WTC11 (cell line): Measurements from ENCODE around the gene IL16. TPM values are rescaled to one million over a fixed set of nuclear protein-coding genes. Genes with fewer than 3 reads are reported as not detected.

ENCODE experiments used
- ATAC-seq: fragments of 200-7000 bp; cut with Tn5 transposase; 2 replicates; pipeline ENCODE4 v1.10.0; 2021; ENCODE audit warnings: mild to moderate bottlenecking, moderate library complexity
- CTCF ChIA-PET: fragments of 300-600 bp; sonication (Branson Sonifier 250); formaldehyde crosslinking; loops from one replicate; lab custom pipeline; 2021; ENCODE audit warnings: antibody characterized with exemption; lab: Charles Lee
- POLR2A ChIA-PET: fragments of 350-600 bp; sonication (Branson Sonifier 250); formaldehyde crosslinking; loops from one replicate; lab custom pipeline; 2021; ENCODE audit warnings: antibody characterized with exemption; lab: Charles Lee
- DNase-seq: peaks from one replicate; pipeline ENCODE4 v3.0.0; 2021; ENCODE audit warnings: low spot score
- H3K27ac Mint-ChIP-seq: 2 replicates; pipeline ENCODE4 v1.8.0; 2021; ENCODE audit warnings: mixed read lengths
- H3K27me3 Mint-ChIP-seq: 2 replicates; pipeline ENCODE4 v1.8.0; 2021; ENCODE audit warnings: low read depth, mild to moderate bottlenecking, moderate library complexity, mixed read lengths
- H3K36me3 Mint-ChIP-seq: 2 replicates; pipeline ENCODE4 v1.8.0; 2021; ENCODE audit warnings: mixed read lengths
- H3K4me1 Mint-ChIP-seq: 2 replicates; pipeline ENCODE4 v1.8.0; 2022; ENCODE audit warnings: mixed read lengths
- H3K4me3 Mint-ChIP-seq: 2 replicates; pipeline ENCODE4 v1.8.0; 2021; ENCODE audit warnings: mild to moderate bottlenecking, moderate library complexity, mixed read lengths
- H3K9me3 Mint-ChIP-seq: 2 replicates; pipeline ENCODE4 v1.8.0; 2021; ENCODE audit warnings: mixed read lengths
- CREM ChIP-seq: sonication (generic); formaldehyde crosslinking; IDR thresholded peaks from 2 replicates; pipeline ENCODE4 v1.8.1; 2022; ENCODE audit warnings: mild to moderate bottlenecking, missing genetic modification reagents, moderate library complexity
- GRHL2 ChIP-seq: fragments of 250-450 bp; sonication (Bioruptor Pico); IDR thresholded peaks from 2 replicates; pipeline ENCODE4 v1.8.0; 2022; ENCODE audit warnings: mild to moderate bottlenecking, moderate library complexity; ENCODE audit not compliant: insufficient replicate concordance, severe bottlenecking
- HMGA2 ChIP-seq: fragments of 250-450 bp; sonication (Bioruptor Pico); IDR thresholded peaks from 2 replicates; pipeline ENCODE4 v1.4.0; 2021; ENCODE audit warnings: mild to moderate bottlenecking, moderate library complexity
- JAZF1 ChIP-seq: fragments of 250-450 bp; sonication (Bioruptor Pico); IDR thresholded peaks from 2 replicates; pipeline ENCODE4 v1.9.0; 2021; ENCODE audit warnings: moderate library complexity, mild to moderate bottlenecking, inconsistent platforms
- KAT7 ChIP-seq: sonication (generic); formaldehyde crosslinking; IDR thresholded peaks from 2 replicates; pipeline ENCODE4 v1.8.1; 2023; ENCODE audit warnings: missing genetic modification reagents, mild to moderate bottlenecking, borderline replicate concordance
- NFATC4 ChIP-seq: fragments of 250-450 bp; sonication (Bioruptor Pico); IDR thresholded peaks from 2 replicates; pipeline ENCODE4 v1.9.0; 2021; ENCODE audit warnings: mild to moderate bottlenecking
- NFE2L1 ChIP-seq: sonication (generic); formaldehyde crosslinking; IDR thresholded peaks from 2 replicates; pipeline ENCODE4 v1.8.1; 2023; ENCODE audit warnings: missing genetic modification reagents
- OVOL2 ChIP-seq: fragments of 250-450 bp; sonication (Bioruptor Pico); IDR thresholded peaks from 2 replicates; pipeline ENCODE4 v1.9.0; 2021; ENCODE audit warnings: mild to moderate bottlenecking, borderline replicate concordance
- PRRX2 ChIP-seq: fragments of 250-450 bp; sonication (Bioruptor Pico); IDR thresholded peaks from 2 replicates; pipeline ENCODE4 v1.8.0; 2021; ENCODE audit warnings: mild to moderate bottlenecking
- RORB ChIP-seq: fragments of 250-450 bp; sonication (Bioruptor Pico); IDR thresholded peaks from 2 replicates; pipeline ENCODE4 v1.9.0; 2021; ENCODE audit warnings: mild to moderate bottlenecking
- TEAD1 ChIP-seq: sonication (generic); formaldehyde crosslinking; IDR thresholded peaks from 2 replicates; pipeline ENCODE4 v1.8.0; 2022; ENCODE audit warnings: mild to moderate bottlenecking, missing genetic modification reagents
- ZNF317 ChIP-seq: sonication (generic); formaldehyde crosslinking; IDR thresholded peaks from 2 replicates; pipeline ENCODE4 v1.8.1; 2023; ENCODE audit warnings: low read depth, mild to moderate bottlenecking, moderate library complexity, missing genetic modification reagents, borderline replicate concordance
- total RNA-seq: library from RNA; stranded (reverse); gene quantifications from 3 replicates; pipeline ENCODE4 v1.2.3, GENCODE V29; 2021
- TF ChIP-seq, protein P1 (sequence below): sonication (generic); formaldehyde crosslinking; IDR thresholded peaks from 2 replicates; pipeline ENCODE4 v1.8.1; 2023; ENCODE audit warnings: mild to moderate bottlenecking, missing genetic modification reagents
- TF ChIP-seq, protein P2 (sequence below): fragments of 250-450 bp; sonication (Bioruptor Pico); conservative IDR thresholded peaks from 2 replicates; pipeline ENCODE4 v1.9.0; 2021; ENCODE audit warnings: mild to moderate bottlenecking
- TF ChIP-seq, protein P3 (sequence below): sonication (generic); formaldehyde crosslinking; IDR thresholded peaks from 2 replicates; pipeline ENCODE4 v1.8.1; 2022; ENCODE audit warnings: missing genetic modification reagents, borderline replicate concordance
- TF ChIP-seq, protein P4 (sequence below): sonication (generic); formaldehyde crosslinking; IDR thresholded peaks from 2 replicates; pipeline ENCODE4 v1.8.0; 2022; ENCODE audit warnings: missing genetic modification reagents

The IL16 gene
- total RNA-seq, 1 experiment from 2014 or later: 0.61 TPM

GRCh38 chr15:81294516-81294880 is 97.8 kb downstream of the IL16 start (continued):
- TF ChIP-seq, protein P1, sequence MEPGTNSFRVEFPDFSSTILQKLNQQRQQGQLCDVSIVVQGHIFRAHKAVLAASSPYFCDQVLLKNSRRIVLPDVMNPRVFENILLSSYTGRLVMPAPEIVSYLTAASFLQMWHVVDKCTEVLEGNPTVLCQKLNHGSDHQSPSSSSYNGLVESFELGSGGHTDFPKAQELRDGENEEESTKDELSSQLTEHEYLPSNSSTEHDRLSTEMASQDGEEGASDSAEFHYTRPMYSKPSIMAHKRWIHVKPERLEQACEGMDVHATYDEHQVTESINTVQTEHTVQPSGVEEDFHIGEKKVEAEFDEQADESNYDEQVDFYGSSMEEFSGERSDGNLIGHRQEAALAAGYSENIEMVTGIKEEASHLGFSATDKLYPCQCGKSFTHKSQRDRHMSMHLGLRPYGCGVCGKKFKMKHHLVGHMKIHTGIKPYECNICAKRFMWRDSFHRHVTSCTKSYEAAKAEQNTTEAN (CRISPR knock-in tag): no peak

GRCh38 chr15:81295486-81296121 is 98.9 kb downstream of the IL16 start:
- DNase-seq (no peak), ATAC-seq (no peak)
- Mint-ChIP-seq H3K27ac (no peak overlapping the region), H3K4me3 (no peak overlapping the region), H3K4me1 (peaks cover 25% of the 10 kb centered on the region), H3K27me3 (peaks cover 8% of the 10 kb centered on the region), H3K36me3 (no peaks in the 10 kb centered on the region), H3K9me3 (no peaks in the 10 kb centered on the region)
- CTCF ChIA-PET: interaction anchor here (1.1 to 2.9 kb wide), 3 partner anchors 20 to 30 kb away, joined by 3 to 13 read pairs (median 4); partner anchors contain the start of gene STARD5
- POLR2A ChIA-PET: no interaction called here
- TF ChIP-seq HMGA2 (no peak), TEAD1 (CRISPR knock-in tag) (no peak), OVOL2 (CRISPR knock-in tag) (no peak), CREM (no peak), NFE2L1 (CRISPR knock-in tag) (no peak), ZNF317 (CRISPR knock-in tag) (no peak), GRHL2 (CRISPR knock-in tag) (no peak), RORB (no peak), NFATC4 (CRISPR knock-in tag) (no peak), KAT7 (CRISPR knock-in tag) (no peak), JAZF1 (CRISPR knock-in tag) (no peak), PRRX2 (no peak)
- TF ChIP-seq, protein P2, sequence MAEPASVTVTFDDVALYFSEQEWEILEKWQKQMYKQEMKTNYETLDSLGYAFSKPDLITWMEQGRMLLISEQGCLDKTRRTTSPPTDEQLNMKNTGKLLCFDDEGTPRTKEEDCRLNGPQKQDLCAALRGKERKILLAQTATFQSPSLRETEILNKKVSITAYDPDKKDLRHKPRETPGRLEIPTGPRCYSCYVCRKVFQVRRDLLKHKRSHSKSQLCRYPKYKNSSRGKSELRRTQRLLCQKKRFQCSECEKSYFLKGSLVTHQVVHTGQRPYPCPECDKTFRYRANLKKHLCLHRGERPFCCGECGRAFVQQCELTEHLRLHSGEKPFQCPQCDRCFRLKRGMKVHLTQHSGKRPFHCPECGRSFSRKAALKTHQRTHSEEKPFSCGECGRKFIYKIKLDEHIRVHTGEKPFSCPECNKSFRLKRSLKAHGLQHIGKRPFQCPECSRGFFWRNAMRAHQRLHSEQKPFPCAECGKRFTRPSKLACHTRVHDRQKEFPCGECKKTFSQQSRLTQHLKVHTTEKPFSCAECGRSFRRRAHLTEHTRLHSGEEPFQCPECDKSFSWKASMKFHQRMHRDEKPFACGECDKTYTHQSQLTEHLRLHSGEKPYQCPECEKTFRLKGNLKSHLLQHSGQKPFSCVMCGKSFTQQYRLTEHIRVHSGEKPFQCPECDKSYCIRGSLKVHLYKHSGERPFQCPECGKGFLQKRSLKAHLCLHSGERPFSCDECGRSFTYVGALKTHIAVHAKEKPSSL (CRISPR knock-in tag): no peak
- TF ChIP-seq, protein P3, sequence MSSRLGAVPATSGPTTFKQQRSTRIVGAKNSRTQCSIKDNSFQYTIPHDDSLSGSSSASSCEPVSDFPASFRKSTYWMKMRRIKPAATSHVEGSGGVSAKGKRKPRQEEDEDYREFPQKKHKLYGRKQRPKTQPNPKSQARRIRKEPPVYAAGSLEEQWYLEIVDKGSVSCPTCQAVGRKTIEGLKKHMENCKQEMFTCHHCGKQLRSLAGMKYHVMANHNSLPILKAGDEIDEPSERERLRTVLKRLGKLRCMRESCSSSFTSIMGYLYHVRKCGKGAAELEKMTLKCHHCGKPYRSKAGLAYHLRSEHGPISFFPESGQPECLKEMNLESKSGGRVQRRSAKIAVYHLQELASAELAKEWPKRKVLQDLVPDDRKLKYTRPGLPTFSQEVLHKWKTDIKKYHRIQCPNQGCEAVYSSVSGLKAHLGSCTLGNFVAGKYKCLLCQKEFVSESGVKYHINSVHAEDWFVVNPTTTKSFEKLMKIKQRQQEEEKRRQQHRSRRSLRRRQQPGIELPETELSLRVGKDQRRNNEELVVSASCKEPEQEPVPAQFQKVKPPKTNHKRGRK (CRISPR knock-in tag): no peak
- TF ChIP-seq, protein P4, sequence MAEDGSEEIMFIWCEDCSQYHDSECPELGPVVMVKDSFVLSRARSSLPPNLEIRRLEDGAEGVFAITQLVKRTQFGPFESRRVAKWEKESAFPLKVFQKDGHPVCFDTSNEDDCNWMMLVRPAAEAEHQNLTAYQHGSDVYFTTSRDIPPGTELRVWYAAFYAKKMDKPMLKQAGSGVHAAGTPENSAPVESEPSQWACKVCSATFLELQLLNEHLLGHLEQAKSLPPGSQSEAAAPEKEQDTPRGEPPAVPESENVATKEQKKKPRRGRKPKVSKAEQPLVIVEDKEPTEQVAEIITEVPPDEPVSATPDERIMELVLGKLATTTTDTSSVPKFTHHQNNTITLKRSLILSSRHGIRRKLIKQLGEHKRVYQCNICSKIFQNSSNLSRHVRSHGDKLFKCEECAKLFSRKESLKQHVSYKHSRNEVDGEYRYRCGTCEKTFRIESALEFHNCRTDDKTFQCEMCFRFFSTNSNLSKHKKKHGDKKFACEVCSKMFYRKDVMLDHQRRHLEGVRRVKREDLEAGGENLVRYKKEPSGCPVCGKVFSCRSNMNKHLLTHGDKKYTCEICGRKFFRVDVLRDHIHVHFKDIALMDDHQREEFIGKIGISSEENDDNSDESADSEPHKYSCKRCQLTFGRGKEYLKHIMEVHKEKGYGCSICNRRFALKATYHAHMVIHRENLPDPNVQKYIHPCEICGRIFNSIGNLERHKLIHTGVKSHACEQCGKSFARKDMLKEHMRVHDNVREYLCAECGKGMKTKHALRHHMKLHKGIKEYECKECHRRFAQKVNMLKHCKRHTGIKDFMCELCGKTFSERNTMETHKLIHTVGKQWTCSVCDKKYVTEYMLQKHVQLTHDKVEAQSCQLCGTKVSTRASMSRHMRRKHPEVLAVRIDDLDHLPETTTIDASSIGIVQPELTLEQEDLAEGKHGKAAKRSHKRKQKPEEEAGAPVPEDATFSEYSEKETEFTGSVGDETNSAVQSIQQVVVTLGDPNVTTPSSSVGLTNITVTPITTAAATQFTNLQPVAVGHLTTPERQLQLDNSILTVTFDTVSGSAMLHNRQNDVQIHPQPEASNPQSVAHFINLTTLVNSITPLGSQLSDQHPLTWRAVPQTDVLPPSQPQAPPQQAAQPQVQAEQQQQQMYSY: no peak
